DOHH2 (cell line): ENCODE measurements around the gene PELI2.

Source experiments
- CTCF ChIP-seq: fragments of 200-600 bp; sonication (generic); IDR thresholded peaks from one replicate; pipeline ENCODE4 v1.5.1; 2014; ENCODE audit warnings: antibody characterized with exemption, mild to moderate bottlenecking, low read depth, low read length; ENCODE audit not compliant: poor library complexity, severe bottlenecking
- EZH2phosphoT487 ChIP-seq: fragments of 200-600 bp; sonication (generic); IDR thresholded peaks from 2 replicates; pipeline ENCODE4 v1.6.1; 2017; ENCODE audit warnings: borderline replicate concordance, mild to moderate bottlenecking, antibody characterized with exemption, low read length, moderate library complexity, mixed read lengths

- TF ChIP-seq CTCF (no peak), EZH2phosphoT487 (no peak)
These were observed 43.4 kb downstream of the PELI2 start for GRCh38 chr14:56161658-56162057.
